ENCODE measurements around the gene CDK2AP2.
"Not testable (repeated sequence)": the region's sequence is repeated elsewhere in the genome, so short reads cannot be mapped to it uniquely, and the experiment has no call there.

The CDK2AP2 gene

GRCh38 chr11:67468759-67469507 is 39.0 kb downstream of the CDK2AP2 start, which contains the start of gene TMEM134:
Gene TMEM134, minus strand, starts transcription at chr11:67469251. Its CDS starts 59 bp downstream, at chr11:67469192.
- H3K27ac ChIP-seq (ENCODE audit: low read depth, low read length), result peak within 1 kb of the TSS; percentile 58; the same call in 1 of the 2 replicates
- no peaks in the 10 kb centered on the region for H3K9me3 ChIP-seq (ENCODE audit: insufficient read depth, low read depth, low read length)
- WGBS, result under 1% methylated on average over 76 of the region's 76 CpGs
- H3K9ac ChIP-seq (ENCODE audit: low read depth, low read length), result peak within 1 kb of the TSS; percentile 77
- H3K36me3 ChIP-seq (ENCODE audit: insufficient read depth, low read length), result no peaks in the 10 kb centered on the region
- H3K27me3 ChIP-seq (ENCODE audit: insufficient read depth, low read length), result no peaks in the 10 kb centered on the region
- peaks cover 5% of the 10 kb centered on the region for H3K4me1 ChIP-seq (ENCODE audit: insufficient read depth, low read length)
- H3K4me3 ChIP-seq (ENCODE audit: low read length), result peak within 1 kb of the TSS; percentile 93

- peaks cover 5% of the 10 kb centered on the region for H3K4me1 ChIP-seq (ENCODE audit: insufficient read depth, low read length)
- peak overlapping the region; percentile 58; the same call in 1 of the 2 replicates for H3K27ac ChIP-seq (ENCODE audit: low read depth, low read length)
- 9% methylated on average over 6 of the region's 6 CpGs for WGBS
Observed at GRCh38 chr11:67468456-67468758, 39.6 kb downstream of the CDK2AP2 start.

GRCh38 chr11:67468056-67468455 is 39.9 kb downstream of the CDK2AP2 start:
- Histone ChIP-seq H3K4me3 (ENCODE audit: low read length) (peak overlapping the region; percentile 93), H3K36me3 (ENCODE audit: insufficient read depth, low read length) (no peaks in the 10 kb centered on the region), H3K27me3 (ENCODE audit: insufficient read depth, low read length) (no peaks in the 10 kb centered on the region), H3K4me1 (ENCODE audit: insufficient read depth, low read length) (peaks cover 5% of the 10 kb centered on the region), H3K27ac (ENCODE audit: low read depth, low read length) (no peak overlapping the region), H3K9me3 (ENCODE audit: insufficient read depth, low read depth, low read length) (no peaks in the 10 kb centered on the region), H3K9ac (ENCODE audit: low read depth, low read length) (peak overlapping the region; percentile 77; the same call in 1 of the 2 replicates)
- 78% methylated on average over 5 of the region's 5 CpGs for WGBS

More at GRCh38 chr11:67468456-67468758, 39.6 kb downstream of the CDK2AP2 start:
- no peaks in the 10 kb centered on the region for H3K27me3 ChIP-seq (ENCODE audit: insufficient read depth, low read length)
- no peaks in the 10 kb centered on the region for H3K9me3 ChIP-seq (ENCODE audit: insufficient read depth, low read depth, low read length)
- H3K9ac ChIP-seq (ENCODE audit: low read depth, low read length), result peak overlapping the region; percentile 77
- H3K4me3 ChIP-seq (ENCODE audit: low read length), result peak overlapping the region; percentile 93
- no peaks in the 10 kb centered on the region for H3K36me3 ChIP-seq (ENCODE audit: insufficient read depth, low read length)

DNA sequence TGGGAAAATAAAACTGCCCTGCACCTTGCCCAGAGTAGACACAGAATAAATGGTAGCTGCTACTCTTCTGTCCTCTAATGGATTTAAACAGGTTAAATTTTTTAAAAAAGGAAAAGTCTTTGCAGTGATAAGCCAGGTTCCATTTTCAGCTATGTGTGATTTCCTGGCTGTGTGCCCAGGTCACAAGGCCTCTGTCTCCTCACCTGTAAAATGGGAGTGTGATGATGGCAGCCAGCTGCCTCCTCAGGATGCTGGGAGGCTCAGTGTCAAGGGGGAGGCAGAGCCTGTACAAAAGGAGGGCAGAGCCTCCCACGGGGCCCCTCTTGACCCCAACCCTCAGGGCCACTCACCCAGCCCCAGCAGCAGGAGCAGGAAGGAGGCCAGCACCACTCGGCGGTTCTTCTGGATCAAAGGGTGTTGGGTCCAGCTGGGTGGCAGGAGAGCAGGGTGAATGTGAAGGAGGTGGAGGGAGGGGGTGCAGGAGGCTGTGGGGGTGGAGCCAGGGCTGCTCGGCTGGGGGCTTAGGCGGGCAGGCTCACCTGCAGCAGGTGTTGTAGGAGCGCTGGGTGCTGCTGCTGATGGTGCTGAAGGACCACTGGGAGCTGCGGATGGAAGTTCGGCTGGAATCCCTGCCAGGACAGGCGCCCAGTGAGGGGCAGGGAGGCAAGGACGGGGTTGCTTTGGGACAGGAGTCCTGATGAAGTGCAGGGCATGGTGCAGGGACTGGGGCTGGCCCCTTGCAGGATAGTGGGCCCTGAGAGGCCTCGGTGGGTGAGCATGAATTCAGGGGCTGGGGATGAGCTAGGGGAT is 40.8 kb downstream of the CDK2AP2 start:
- H3K27ac ChIP-seq (ENCODE audit: low read depth, low read length), result no peak overlapping the region
- 77% methylated on average over 11 of the region's 11 CpGs for WGBS
- H3K4me1 ChIP-seq (ENCODE audit: insufficient read depth, low read length), result peaks cover 5% of the 10 kb centered on the region
- peak overlapping the region; percentile 93; the same call in 1 of the 2 replicates for H3K4me3 ChIP-seq (ENCODE audit: low read length)
- no peaks in the 10 kb centered on the region for H3K36me3 ChIP-seq (ENCODE audit: insufficient read depth, low read length)
- H3K9ac ChIP-seq (ENCODE audit: low read depth, low read length), result no peak overlapping the region
- no peaks in the 10 kb centered on the region for H3K27me3 ChIP-seq (ENCODE audit: insufficient read depth, low read length)
- H3K9me3 ChIP-seq (ENCODE audit: insufficient read depth, low read depth, low read length), result no peaks in the 10 kb centered on the region

- no peak overlapping the region for H3K27ac ChIP-seq (ENCODE audit: low read depth, low read length)
- H3K4me1 ChIP-seq (ENCODE audit: insufficient read depth, low read length), result peaks cover 5% of the 10 kb centered on the region
- H3K9ac ChIP-seq (ENCODE audit: low read depth, low read length), result no peak overlapping the region
- H3K4me3 ChIP-seq (ENCODE audit: low read length), result no peak overlapping the region
- H3K36me3 ChIP-seq (ENCODE audit: insufficient read depth, low read length), result no peaks in the 10 kb centered on the region
- H3K9me3 ChIP-seq (ENCODE audit: insufficient read depth, low read depth, low read length), result no peaks in the 10 kb centered on the region
- WGBS, result 93% methylated on average over 5 of the region's 5 CpGs
- no peaks in the 10 kb centered on the region for H3K27me3 ChIP-seq (ENCODE audit: insufficient read depth, low read length)
Observed at GRCh38 chr11:67466367-67466766, 41.6 kb downstream of the CDK2AP2 start.

DNA sequence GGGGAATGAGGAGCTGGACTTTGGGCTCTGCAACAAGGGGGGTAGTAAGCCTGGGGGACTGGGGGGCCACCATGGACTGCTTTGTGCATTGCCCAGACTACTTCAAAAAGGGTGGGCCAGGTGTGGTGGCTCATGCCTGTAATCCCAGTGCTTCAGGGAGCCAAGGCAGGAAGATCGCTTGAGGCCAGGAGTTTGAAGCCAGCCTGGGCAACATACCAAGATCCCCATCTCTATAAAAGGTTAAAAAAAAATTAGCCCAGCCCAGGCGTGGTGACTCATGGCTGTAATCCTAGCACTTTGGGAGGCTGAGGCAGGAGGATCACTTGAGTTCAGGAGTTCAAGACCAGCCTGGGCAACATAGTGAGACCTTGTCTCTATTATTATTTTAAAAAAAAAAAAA is 42.4 kb downstream of the CDK2AP2 start:
- Histone ChIP-seq H3K27ac (ENCODE audit: low read depth, low read length) (peak overlapping the region; percentile 92; the same call in 1 of the 2 replicates), H3K4me3 (ENCODE audit: low read length) (peak overlapping the region; percentile 90)
- not testable (repeated sequence) for H3K4me1 ChIP-seq (ENCODE audit: insufficient read depth, low read length); H3K9ac ChIP-seq (ENCODE audit: low read depth, low read length); H3K9me3 ChIP-seq (ENCODE audit: insufficient read depth, low read depth, low read length); H3K36me3 ChIP-seq (ENCODE audit: insufficient read depth, low read length); H3K27me3 ChIP-seq (ENCODE audit: insufficient read depth, low read length)
- 89% methylated on average over 2 of the region's 2 CpGs for WGBS

DNA sequence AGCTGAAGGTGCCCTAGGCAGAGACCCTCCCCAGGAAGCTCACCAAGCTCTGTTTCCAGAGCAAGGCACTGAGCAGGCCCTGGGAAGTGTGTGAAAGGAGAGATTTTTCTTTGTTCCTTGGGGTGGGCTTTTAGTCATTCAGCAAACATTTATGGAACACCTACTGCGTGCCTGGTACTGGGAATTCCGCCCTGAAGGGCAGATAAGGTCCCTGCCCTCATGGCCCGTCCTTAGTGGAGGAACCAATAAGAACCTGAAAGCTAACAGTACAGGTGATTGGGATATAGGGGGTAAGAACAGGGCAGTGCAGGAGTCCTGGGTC is 42.8 kb downstream of the CDK2AP2 start:
- Histone ChIP-seq H3K27me3 (ENCODE audit: insufficient read depth, low read length) (no peaks in the 10 kb centered on the region), H3K9ac (ENCODE audit: low read depth, low read length) (peak overlapping the region; percentile 91), H3K4me3 (ENCODE audit: low read length) (peak overlapping the region; percentile 90), H3K27ac (ENCODE audit: low read depth, low read length) (peak overlapping the region; percentile 92), H3K4me1 (ENCODE audit: insufficient read depth, low read length) (peaks cover 5% of the 10 kb centered on the region), H3K36me3 (ENCODE audit: insufficient read depth, low read length) (no peaks in the 10 kb centered on the region), H3K9me3 (ENCODE audit: insufficient read depth, low read depth, low read length) (no peaks in the 10 kb centered on the region)
- 46% methylated on average over 3 of the region's 3 CpGs for WGBS

GRCh38 chr11:67464411-67465188 is 43.4 kb downstream of the CDK2AP2 start:
- Histone ChIP-seq H3K27me3 (ENCODE audit: insufficient read depth, low read length) (no peaks in the 10 kb centered on the region), H3K9me3 (ENCODE audit: insufficient read depth, low read depth, low read length) (no peaks in the 10 kb centered on the region), H3K9ac (ENCODE audit: low read depth, low read length) (peak overlapping the region; percentile 91), H3K4me3 (ENCODE audit: low read length) (peak overlapping the region; percentile 90), H3K36me3 (ENCODE audit: insufficient read depth, low read length) (no peaks in the 10 kb centered on the region), H3K4me1 (ENCODE audit: insufficient read depth, low read length) (peaks cover 5% of the 10 kb centered on the region), H3K27ac (ENCODE audit: low read depth, low read length) (peak overlapping the region; percentile 92)
- 12% methylated on average over 54 of the region's 56 CpGs for WGBS

DNA sequence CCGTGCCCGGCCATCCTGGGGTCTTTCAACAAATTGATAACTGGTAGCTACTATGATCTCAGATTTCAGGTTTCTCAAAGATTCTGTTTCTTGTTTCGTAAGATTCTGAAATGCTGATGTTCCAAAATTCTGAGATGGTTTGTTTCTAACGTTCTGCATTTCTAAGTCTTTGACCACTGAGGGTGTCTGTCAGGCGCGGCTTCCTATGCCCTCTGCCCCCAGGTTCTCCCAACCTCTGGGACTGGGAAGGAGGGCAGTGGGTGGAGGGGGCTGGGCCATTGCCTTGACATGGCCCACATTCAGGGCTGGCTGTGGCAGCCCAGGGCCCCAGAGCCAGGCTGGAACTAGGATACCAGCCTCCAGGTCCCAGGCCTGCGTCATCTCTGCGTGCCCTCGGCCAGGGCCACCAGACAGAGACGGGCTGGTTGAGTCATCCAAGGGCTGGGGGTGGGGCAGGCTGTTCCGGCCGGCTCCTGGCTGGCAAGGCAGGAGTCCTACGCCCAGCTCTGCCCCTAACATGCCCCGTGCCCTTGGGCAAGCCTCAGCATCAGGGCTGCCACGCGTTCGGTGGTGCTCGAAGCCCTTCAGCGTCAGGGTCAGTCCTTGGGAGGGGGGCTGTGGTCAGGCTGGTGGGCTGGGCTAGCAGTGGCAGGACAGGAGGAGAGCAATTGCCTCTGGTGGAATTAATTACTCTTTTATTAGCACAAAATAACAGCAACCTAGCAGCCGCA is 44.1 kb downstream of the CDK2AP2 start:
- H3K9ac ChIP-seq (ENCODE audit: low read depth, low read length), result peak overlapping the region; percentile 39
- peaks cover 5% of the 10 kb centered on the region for H3K4me1 ChIP-seq (ENCODE audit: insufficient read depth, low read length)
- no peak overlapping the region for H3K27ac ChIP-seq (ENCODE audit: low read depth, low read length)
- H3K27me3 ChIP-seq (ENCODE audit: insufficient read depth, low read length), result no peaks in the 10 kb centered on the region
- no peaks in the 10 kb centered on the region for H3K36me3 ChIP-seq (ENCODE audit: insufficient read depth, low read length)
- peak overlapping the region; percentile 90 for H3K4me3 ChIP-seq (ENCODE audit: low read length)
- H3K9me3 ChIP-seq (ENCODE audit: insufficient read depth, low read depth, low read length), result no peaks in the 10 kb centered on the region
- 83% methylated on average over 20 of the region's 20 CpGs for WGBS

- 93% methylated on average over 8 of the region's 10 CpGs for WGBS
Observed at GRCh38 chr11:67463186-67463585, 44.8 kb downstream of the CDK2AP2 start.

More at GRCh38 chr11:67463186-67463585, 44.8 kb downstream of the CDK2AP2 start:
- Histone ChIP-seq H3K9ac (ENCODE audit: low read depth, low read length) (no peak overlapping the region), H3K27ac (ENCODE audit: low read depth, low read length) (no peak overlapping the region), H3K4me3 (ENCODE audit: low read length) (no peak overlapping the region), H3K27me3 (ENCODE audit: insufficient read depth, low read length) (no peaks in the 10 kb centered on the region), H3K36me3 (ENCODE audit: insufficient read depth, low read length) (no peaks in the 10 kb centered on the region), H3K9me3 (ENCODE audit: insufficient read depth, low read depth, low read length) (no peaks in the 10 kb centered on the region), H3K4me1 (ENCODE audit: insufficient read depth, low read length) (peaks cover 5% of the 10 kb centered on the region)

All from HUES64 (cell line).